K562 (cell line): Measurements from ENCODE around the gene WDR83. TPM values are rescaled to one million over a fixed set of nuclear protein-coding genes. Genes with fewer than 3 reads are reported as not detected.

Experiments used
- CBX3 ChIP-seq, 2 experiments: IDR thresholded peaks; 1 replicate in 1 of 2; 2 replicates in 1 of 2; pipeline ENCODE4 v1.6.1; 2012; ENCODE audit warnings: inconsistent platforms in 2 of 2, low read length in 2 of 2, borderline replicate concordance in 1 of 2, control low read depth in 1 of 2
- E2F6 ChIP-seq, 2 experiments: IDR thresholded peaks; 2 replicates each; pipeline ENCODE4 v1.6.1; 2011; ENCODE audit warnings: borderline replicate concordance in 1 of 2, control low read depth in 1 of 2, low read depth in 1 of 2, low read length in 1 of 2, mild to moderate bottlenecking in 1 of 2, mixed read lengths in 1 of 2, moderate library complexity in 1 of 2; ENCODE audit not compliant: insufficient read depth in 1 of 2, insufficient read length in 1 of 2, poor library complexity in 1 of 2, severe bottlenecking in 1 of 2; ENCODE audit errors: extremely low read depth in 1 of 2
- HOXB6 ChIP-seq: fragments of 250-450 bp; sonication (Bioruptor Pico); IDR thresholded peaks from 2 replicates; pipeline ENCODE4 v1.5.1; 2022; ENCODE audit warnings: mild to moderate bottlenecking, borderline replicate concordance
- KAT2B ChIP-seq: IDR thresholded peaks from one replicate; pipeline ENCODE4 v1.6.1; 2012; ENCODE audit warnings: low read depth, mild to moderate bottlenecking, control low read depth, inconsistent platforms, low read length, moderate library complexity
- KAT7 ChIP-seq: sonication (generic); formaldehyde crosslinking; IDR thresholded peaks from 2 replicates; pipeline ENCODE4 v1.8.0; 2022; ENCODE audit warnings: missing genetic modification reagents, mild to moderate bottlenecking, borderline replicate concordance
- LEF1 ChIP-seq: fragments of 450-650 bp; IDR thresholded peaks from 2 replicates; pipeline ENCODE4 v1.6.1; 2016; ENCODE audit warnings: mild to moderate bottlenecking
- TCF7L2 ChIP-seq: fragments of 150-350 bp; IDR thresholded peaks from 2 replicates; pipeline ENCODE4 v1.6.1; 2016; ENCODE audit warnings: low read depth, mild to moderate bottlenecking, low read length, moderate library complexity
- polyA plus RNA-seq, 8 experiments: library from polyadenylated mRNA; depleted of rRNA in 4 of 8; stranded (reverse) in 5 of 8; unstranded in 3 of 8; fragments of >200 nt; fragmentation: Nextera tagmentation in 2 of 8; fragmentation: Illumina TruSeq in 1 of 8; extraction: Ambion mirVana in 2 of 8; extraction: Trizol in 1 of 8; gene quantifications; 2 replicates each; pipeline versions ENCODE4 v1.2.1 to v1.2.3, GENCODE V29; 2011 to 2014; ENCODE audit warnings: inconsistent platforms in 1 of 8, missing spikeins in 1 of 8
- total RNA-seq, 7 experiments: library from RNA; depleted of rRNA in 6 of 7; stranded (reverse); fragments of >200 nt in 6 of 7; fragmentation: Illumina TruSeq in 2 of 7; extraction: Trizol in 2 of 7; gene quantifications; 2 replicates each; pipeline versions ENCODE4 v1.2.1 to v1.2.3, GENCODE V29; 2011 to 2021; ENCODE audit warnings: low replicate concordance in 1 of 7
- TF ChIP-seq, protein P1 (sequence below): fragments of 450-650 bp; IDR thresholded peaks from 2 replicates; pipeline ENCODE4 v1.6.1; 2016; ENCODE audit warnings: mild to moderate bottlenecking, moderate library complexity
- TF ChIP-seq, protein P2 (sequence below): sonication (generic); formaldehyde crosslinking; IDR thresholded peaks from 2 replicates; pipeline ENCODE4 v1.9.0; 2022; ENCODE audit warnings: mild to moderate bottlenecking, missing genetic modification reagents

WDR83 gene
- total and polyA plus RNA-seq, 9 of the 15 experiments (the other 6 are each of a cell fraction or from before 2014, with no cell fraction given): 0.52 to 21.3 (median 4.2) TPM

DNA sequence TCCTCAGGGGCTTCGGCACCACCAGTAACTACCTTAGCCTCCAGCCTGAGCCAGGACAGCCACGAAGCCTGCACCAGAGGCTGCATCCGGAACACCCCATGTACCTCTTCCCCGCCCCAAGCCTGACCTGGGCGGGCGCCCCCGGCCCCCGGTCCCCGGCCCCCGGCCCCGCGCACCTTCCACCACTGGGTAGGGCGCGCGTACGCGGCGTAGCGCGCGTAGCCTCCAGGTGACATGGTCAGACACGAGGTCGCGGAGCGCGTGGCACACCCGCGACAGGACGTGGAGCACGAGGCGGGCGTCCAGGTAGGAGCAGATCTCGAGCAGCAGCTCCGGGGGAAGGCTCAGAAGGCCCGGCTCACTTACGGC, 29.4 kb downstream of the WDR83 start (continued):
- TF ChIP-seq, protein P1, sequence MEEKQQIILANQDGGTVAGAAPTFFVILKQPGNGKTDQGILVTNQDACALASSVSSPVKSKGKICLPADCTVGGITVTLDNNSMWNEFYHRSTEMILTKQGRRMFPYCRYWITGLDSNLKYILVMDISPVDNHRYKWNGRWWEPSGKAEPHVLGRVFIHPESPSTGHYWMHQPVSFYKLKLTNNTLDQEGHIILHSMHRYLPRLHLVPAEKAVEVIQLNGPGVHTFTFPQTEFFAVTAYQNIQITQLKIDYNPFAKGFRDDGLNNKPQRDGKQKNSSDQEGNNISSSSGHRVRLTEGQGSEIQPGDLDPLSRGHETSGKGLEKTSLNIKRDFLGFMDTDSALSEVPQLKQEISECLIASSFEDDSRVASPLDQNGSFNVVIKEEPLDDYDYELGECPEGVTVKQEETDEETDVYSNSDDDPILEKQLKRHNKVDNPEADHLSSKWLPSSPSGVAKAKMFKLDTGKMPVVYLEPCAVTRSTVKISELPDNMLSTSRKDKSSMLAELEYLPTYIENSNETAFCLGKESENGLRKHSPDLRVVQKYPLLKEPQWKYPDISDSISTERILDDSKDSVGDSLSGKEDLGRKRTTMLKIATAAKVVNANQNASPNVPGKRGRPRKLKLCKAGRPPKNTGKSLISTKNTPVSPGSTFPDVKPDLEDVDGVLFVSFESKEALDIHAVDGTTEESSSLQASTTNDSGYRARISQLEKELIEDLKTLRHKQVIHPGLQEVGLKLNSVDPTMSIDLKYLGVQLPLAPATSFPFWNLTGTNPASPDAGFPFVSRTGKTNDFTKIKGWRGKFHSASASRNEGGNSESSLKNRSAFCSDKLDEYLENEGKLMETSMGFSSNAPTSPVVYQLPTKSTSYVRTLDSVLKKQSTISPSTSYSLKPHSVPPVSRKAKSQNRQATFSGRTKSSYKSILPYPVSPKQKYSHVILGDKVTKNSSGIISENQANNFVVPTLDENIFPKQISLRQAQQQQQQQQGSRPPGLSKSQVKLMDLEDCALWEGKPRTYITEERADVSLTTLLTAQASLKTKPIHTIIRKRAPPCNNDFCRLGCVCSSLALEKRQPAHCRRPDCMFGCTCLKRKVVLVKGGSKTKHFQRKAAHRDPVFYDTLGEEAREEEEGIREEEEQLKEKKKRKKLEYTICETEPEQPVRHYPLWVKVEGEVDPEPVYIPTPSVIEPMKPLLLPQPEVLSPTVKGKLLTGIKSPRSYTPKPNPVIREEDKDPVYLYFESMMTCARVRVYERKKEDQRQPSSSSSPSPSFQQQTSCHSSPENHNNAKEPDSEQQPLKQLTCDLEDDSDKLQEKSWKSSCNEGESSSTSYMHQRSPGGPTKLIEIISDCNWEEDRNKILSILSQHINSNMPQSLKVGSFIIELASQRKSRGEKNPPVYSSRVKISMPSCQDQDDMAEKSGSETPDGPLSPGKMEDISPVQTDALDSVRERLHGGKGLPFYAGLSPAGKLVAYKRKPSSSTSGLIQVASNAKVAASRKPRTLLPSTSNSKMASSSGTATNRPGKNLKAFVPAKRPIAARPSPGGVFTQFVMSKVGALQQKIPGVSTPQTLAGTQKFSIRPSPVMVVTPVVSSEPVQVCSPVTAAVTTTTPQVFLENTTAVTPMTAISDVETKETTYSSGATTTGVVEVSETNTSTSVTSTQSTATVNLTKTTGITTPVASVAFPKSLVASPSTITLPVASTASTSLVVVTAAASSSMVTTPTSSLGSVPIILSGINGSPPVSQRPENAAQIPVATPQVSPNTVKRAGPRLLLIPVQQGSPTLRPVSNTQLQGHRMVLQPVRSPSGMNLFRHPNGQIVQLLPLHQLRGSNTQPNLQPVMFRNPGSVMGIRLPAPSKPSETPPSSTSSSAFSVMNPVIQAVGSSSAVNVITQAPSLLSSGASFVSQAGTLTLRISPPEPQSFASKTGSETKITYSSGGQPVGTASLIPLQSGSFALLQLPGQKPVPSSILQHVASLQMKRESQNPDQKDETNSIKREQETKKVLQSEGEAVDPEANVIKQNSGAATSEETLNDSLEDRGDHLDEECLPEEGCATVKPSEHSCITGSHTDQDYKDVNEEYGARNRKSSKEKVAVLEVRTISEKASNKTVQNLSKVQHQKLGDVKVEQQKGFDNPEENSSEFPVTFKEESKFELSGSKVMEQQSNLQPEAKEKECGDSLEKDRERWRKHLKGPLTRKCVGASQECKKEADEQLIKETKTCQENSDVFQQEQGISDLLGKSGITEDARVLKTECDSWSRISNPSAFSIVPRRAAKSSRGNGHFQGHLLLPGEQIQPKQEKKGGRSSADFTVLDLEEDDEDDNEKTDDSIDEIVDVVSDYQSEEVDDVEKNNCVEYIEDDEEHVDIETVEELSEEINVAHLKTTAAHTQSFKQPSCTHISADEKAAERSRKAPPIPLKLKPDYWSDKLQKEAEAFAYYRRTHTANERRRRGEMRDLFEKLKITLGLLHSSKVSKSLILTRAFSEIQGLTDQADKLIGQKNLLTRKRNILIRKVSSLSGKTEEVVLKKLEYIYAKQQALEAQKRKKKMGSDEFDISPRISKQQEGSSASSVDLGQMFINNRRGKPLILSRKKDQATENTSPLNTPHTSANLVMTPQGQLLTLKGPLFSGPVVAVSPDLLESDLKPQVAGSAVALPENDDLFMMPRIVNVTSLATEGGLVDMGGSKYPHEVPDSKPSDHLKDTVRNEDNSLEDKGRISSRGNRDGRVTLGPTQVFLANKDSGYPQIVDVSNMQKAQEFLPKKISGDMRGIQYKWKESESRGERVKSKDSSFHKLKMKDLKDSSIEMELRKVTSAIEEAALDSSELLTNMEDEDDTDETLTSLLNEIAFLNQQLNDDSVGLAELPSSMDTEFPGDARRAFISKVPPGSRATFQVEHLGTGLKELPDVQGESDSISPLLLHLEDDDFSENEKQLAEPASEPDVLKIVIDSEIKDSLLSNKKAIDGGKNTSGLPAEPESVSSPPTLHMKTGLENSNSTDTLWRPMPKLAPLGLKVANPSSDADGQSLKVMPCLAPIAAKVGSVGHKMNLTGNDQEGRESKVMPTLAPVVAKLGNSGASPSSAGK: 0 out of 2 replicates have a peak, but pooled peaks have one; percentile 37
- TF ChIP-seq, protein P2, sequence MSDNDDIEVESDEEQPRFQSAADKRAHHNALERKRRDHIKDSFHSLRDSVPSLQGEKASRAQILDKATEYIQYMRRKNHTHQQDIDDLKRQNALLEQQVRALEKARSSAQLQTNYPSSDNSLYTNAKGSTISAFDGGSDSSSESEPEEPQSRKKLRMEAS: peak; percentile 75; the same call in 1 of the 2 replicates
- no peak for TF ChIP-seq TCF7L2
- peak in 1 of 2 experiments; percentile 10; a peak in 1 of 3 replicates for TF ChIP-seq CBX3 (IDR thresholded peaks at IDR 0.05; ENCODE audit: borderline replicate concordance in 1 of 2, low read length in 2 of 2)
- no peak for TF ChIP-seq KAT2B
- 0 out of 2 replicates have a peak, but pooled peaks have one; percentile 2 for TF ChIP-seq KAT7 (CRISPR knock-in tag)
- TF ChIP-seq E2F6 (IDR thresholded peaks at IDR 0.05; ENCODE audit: borderline replicate concordance in 1 of 2, extremely low read depth in 1 of 2, insufficient read depth in 1 of 2, insufficient read length in 1 of 2, low read depth in 1 of 2, low read length in 1 of 2, poor library complexity in 1 of 2, severe bottlenecking in 1 of 2): peak in 1 of 2 experiments; percentile 81
- no peak for TF ChIP-seq HOXB6 (CRISPR knock-in tag)
- no peak for TF ChIP-seq LEF1
